KBM-7 (cell line): ENCODE results near the gene OR7G1.
"Not testable (repeated sequence)": the region's sequence is repeated elsewhere in the genome, so short reads cannot be mapped to it uniquely, and the experiment has no call there.

ENCODE experiments used
- DNase-seq: peaks from one replicate; pipeline ENCODE4 v3.0.0-alpha.2; 2015
- in situ Hi-C: fragments of 300-500 bp; cut with MboI; formaldehyde crosslinking; loops from 2 replicates; pipeline ENCODE4 v1.14.3; 2020; ENCODE audit warnings: low sequenced_read_pairs, low pct_unique_long_range_greater_than_20kb, mixed read lengths

OR7G1 gene

DNA sequence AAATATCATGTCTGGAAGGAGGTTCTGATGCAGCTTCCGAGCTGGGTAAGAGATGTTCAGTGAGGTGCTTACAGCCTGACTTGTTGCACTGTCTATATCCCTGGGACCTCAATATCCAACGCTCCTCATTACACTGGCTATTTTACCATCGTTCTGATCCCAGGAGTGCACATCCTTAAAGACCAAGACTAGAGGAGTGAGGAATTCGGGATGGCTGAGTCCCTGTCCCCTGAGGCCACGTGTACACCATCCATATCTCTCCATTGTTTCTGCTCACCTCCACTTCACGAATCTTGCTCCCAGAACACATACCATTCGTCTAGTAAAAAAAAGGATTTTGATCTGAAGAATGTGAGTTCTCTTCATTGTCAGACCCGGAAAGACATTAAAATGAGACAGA is 8.2 kb downstream of the OR7G1 start, which contains the start of gene OR7G2:
TSS of gene OR7G2 (minus strand) at position 101 of the 400 bp plus-strand sequence. CDS start 4,232 bp downstream, outside the sequence.
- in situ Hi-C loops = no loop called here
- no peak for DNase-seq

DNA sequence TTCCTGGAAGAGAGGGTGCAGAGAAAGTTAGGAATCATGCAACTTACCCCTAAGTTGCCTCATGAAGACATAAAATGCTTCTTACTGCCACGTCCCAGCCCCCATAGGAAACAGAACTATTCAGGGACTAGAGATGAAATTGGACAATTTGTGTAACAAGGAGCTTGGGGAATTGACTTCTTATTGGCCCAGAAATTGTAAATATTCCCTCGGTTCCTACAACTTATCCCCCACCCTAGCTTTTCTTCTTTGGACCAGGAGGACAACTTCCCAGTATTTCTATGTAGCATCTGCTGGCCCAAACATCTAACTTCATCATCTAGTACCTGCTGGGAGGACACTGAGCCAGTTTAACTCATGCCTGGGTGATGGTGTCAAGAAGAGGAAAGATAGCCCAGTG is 28.8 kb downstream of the OR7G1 start, which contains the start of gene OR1M1:
TSS of gene OR1M1 (plus strand) at position 301 of the 400 bp plus-strand sequence. CDS start 6,184 bp downstream, outside the sequence.
- in situ Hi-C loops = no loop called here
- DNase-seq = no peak

DNA sequence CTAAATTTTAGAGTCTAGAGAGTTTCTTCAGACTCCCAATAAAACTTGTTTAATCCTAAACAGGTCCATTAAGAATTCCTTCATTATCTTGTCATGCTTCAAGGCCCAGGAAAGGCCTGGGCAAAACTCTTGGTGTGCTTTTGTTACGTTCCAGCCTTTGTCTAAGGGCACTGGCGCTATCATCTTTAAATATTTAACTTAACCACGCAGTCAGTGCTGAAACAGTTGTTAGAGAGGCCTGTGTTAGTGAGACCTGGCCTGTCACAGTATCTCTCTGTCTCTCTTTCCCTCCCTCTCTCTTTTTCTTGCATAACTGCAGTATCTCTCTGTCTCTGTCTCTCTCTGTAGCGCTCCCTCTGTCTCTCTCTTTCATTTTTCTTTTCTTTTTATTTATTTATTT is 36.9 kb downstream of the OR7G1 start:
- DNase-seq = no peak
- in situ Hi-C loops = no loop called here

DNA sequence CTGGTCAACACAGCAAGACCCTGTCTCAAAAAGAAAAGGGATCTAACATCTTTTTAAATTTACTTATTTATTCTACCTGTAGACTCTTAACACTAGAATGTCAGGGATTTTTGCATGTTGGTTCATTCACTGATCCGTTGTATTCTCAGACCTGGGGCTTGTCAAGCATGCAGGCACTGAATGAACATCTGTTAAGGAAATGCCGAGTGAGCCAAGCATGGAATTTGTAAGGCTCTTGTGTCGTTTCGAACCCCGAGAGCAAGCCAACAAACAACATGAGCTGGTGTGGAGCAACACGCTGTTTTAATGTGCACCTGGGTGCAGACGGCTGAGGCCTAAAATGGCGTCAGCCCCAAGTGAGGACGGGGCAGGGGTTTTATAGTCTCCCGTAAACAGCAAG is 38.7 kb downstream of the OR7G1 start:
- in situ Hi-C loops = no loop called here
- no peak for DNase-seq

DNA sequence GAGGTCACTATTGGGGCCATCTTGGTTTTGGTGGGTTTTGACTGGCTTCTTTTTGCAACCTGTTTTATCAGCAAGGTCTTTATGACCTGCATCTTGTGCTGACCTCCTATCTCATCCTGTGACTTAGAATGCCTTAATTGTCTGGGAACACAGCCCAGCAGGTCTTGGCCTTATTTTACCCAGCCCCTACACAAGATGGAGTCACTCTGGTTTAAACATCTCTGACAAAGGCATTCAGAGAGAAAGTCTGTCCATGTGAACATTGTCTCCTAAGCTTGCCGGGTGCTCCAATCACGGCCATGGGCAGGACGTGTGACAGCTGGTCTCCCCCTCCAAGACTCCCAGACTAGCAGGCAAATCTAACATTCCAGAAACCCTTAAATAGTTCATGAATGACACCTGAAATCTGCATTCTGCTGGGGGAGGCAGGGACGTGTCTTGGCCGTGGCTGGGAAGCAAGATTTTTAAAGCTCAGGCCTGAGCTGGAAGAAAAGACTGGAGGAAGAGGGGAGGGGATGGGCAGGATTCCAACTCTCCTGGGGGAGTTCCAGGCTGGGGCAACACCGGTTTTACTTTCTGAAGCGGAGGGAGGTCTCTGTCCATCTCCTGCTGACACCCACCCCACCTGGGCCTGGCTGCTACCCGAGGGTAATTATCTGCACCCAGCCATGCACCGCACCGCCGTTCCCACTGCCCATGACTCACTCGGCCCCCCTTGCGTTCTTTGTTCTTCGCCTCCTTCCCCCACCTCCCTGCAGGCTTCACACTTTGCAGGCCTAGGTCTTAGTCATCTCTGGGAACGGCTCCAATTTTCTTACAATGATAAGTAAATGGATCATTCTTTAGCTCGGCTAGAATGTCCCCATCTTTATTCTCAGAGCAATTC is 40.3 kb downstream of the OR7G1 start:
- in situ Hi-C loops = no loop called here
- peak; percentile 56 for DNase-seq

DNA sequence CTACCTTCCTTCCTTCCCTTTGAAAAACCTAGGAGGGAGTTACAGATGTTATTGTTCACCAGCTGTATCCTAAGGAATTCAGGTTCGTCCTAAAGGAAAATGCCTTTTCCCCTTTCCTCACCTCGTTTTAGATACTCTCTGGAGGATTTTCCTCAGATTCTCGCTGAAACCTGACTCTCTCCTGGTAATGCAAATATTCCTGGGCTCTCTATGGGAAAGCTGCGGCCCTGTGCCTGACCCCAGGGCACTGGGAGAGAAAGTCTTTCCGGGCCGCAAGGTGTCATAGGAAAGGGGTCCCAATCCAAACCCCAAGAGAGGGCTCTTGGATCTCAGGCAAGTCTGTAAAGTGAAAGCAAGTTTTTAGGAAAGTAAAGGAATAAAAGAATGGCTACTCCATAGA is 41.8 kb downstream of the OR7G1 start:
- DNase-seq = no peak
- in situ Hi-C loops = no loop called here

DNA sequence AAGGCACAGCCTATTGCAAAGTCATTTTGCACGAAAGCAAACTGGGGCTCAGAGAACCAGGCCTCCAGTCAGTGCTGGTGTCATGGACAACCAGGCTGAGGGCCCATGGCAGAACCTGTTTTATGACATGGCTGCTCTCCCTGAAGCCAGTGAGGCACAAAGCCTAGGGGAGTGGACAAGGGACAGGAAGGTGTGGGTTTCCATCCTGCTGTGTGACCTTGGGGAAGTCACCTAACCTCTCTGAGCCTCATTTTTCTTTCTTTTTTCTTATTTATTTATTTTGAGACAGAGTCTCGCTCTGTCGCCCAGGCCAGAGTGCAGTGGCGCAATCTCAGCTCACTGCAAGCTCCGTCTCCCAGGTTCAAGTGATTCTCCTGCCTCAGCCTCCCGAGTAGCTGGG is 43.8 kb downstream of the OR7G1 start:
- DNase-seq, in situ Hi-C loops: not testable (repeated sequence)

DNA sequence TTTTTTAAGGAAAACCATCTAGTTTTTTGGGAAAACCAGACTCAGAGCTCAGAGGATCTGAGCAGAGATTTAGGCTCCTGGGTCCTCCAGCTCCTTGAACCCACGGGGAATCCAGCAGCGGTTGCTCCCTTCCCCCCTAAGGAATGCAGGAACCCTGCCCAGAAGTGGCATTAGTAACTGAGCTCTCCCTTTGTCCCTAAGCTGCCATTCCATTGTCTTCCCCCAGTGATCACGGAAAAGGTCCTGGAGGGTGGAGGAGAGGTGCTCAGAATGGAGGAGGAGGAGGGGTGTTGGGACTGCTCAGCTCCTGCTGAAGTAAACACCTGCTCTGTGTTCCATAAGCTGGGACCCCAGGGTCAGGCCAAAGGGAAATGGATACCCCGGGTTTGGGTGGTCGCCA is 45.5 kb downstream of the OR7G1 start:
- in situ Hi-C loops = no loop called here
- no peak for DNase-seq

DNA sequence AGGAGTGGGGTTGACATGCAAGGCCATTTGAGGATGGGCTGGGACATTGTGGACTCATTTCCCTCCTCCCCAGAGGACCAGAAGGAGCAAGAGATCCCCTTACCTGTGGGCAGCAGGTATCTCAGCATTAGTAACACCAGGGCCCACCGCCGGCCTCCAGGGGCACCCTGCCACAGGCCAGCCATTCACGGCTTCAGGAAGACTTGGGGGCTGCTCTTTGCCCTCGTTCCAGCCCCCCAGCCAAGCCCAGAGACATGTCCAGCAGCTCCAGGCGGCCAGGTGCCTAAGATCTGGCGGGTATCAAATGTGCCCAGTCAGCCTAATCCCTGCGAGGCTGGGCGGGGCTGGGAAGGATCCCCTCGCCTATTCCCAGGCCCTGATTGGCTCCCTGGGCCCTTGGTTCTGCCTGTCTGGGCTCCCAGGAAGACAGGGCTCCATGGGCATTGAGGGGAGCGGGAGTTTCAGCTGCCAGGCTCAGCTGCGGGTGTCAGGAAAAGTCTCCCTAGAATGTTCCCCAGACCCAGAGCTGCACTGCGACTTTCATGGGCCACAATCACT is 50.0 kb downstream of the OR7G1 start:
- DNase-seq = no peak
- in situ Hi-C loops = no loop called here
